Fibroblast of villous mesenchyme (primary cell): Measurements from ENCODE around the gene STOX2. TPM values are rescaled to one million over a fixed set of nuclear protein-coding genes. Genes with fewer than 3 reads are reported as not detected.

Source experiments
- DNase-seq: peaks from one replicate; pipeline ENCODE4 v3.0.0-alpha.2; 2010; ENCODE audit warnings: low read depth
- H3K4me3 ChIP-seq: 2 replicates; pipeline ENCODE4 v1.5.1; 2011; ENCODE audit warnings: low read depth, mild to moderate bottlenecking, low read length
- CTCF ChIP-seq: IDR thresholded peaks from 2 replicates; pipeline ENCODE4 v1.5.1; 2012; ENCODE audit warnings: low read depth, mild to moderate bottlenecking, low read length; ENCODE audit not compliant: insufficient read depth
- total RNA-seq: library from RNA; depleted of rRNA; stranded (reverse); fragments of >200 nt; gene quantifications from 2 replicates; pipeline ENCODE4 v1.2.3, GENCODE V29; 2012

The STOX2 gene
- total RNA-seq, 1 donor = 0.43 TPM

GRCh38 chr4:184014301-184014700 lies 109.2 kb downstream of the STOX2 start:
- H3K4me3 ChIP-seq = no peak overlapping the region
- DNase-seq = no peak
- TF ChIP-seq CTCF = no peak

- no peak overlapping the region for H3K4me3 ChIP-seq
- no peak for TF ChIP-seq CTCF
- peak; percentile 64 for DNase-seq
Observed at GRCh38 chr4:184016759-184017668, 111.9 kb downstream of the STOX2 start.

- DNase-seq = no peak
- H3K4me3 ChIP-seq = no peak overlapping the region
- TF ChIP-seq CTCF = no peak
Observed at GRCh38 chr4:184019076-184019475, 114.0 kb downstream of the STOX2 start.

GRCh38 chr4:184019667-184020623 lies 114.8 kb downstream of the STOX2 start:
- no peak overlapping the region for H3K4me3 ChIP-seq
- no peak for DNase-seq
- TF ChIP-seq CTCF = no peak

GRCh38 chr4:184021389-184021788 lies 116.3 kb downstream of the STOX2 start:
- no peak for DNase-seq
- H3K4me3 ChIP-seq = no peak overlapping the region
- no peak for TF ChIP-seq CTCF

GRCh38 chr4:184022679-184023383 lies 117.7 kb downstream of the STOX2 start:
- no peak overlapping the region for H3K4me3 ChIP-seq
- no peak for DNase-seq
- TF ChIP-seq CTCF = no peak
